NCI-H345 treated with DMSO at 0.1 percent for 48 hours (cell line): ENCODE data around the gene PLOD3.

Experiments
- DNase-seq: peaks from one replicate; lab custom pipeline; 2025; ENCODE audit not compliant: unreplicated experiment; lab: John Stamatoyannopoulos, UW

PLOD3 gene

DNA sequence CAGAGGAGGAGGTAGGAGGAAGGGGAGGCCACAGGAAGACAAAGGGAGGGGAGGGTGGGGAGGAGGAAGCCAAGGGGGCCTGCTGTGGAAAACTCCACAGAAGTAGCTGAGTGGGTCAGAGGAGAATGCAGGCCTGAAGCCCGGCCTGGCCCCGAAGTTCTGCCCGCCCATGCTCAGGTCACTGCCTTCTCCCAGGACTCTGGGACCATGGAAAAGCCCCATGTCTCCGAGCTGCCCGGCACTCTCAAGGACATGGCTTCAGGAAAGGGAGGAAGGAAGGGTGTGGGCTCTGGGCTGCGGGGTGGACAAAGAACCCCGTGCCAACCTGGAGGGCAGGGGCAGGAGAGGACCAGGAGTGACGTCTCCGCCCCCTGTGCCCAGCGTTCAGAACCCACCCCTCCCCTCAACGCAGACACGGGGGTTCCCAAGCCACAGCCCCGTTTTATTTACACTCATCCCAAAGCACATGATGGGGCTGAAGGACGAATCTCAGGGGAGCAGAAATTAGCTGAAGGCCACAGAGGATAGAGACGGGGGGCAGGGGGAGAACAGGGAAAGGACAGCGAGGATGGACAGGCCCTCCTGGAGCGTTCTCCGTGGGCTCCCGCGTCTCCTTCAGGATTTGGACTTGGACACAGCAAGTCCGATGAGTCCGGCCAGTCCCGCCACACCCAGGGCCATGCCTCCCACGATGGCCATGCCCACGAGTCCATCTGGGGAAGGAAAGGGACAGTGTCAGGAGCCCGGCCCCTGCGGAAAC is 22.0 kb upstream of the PLOD3 start:
- DNase-seq, result no peak

DNA sequence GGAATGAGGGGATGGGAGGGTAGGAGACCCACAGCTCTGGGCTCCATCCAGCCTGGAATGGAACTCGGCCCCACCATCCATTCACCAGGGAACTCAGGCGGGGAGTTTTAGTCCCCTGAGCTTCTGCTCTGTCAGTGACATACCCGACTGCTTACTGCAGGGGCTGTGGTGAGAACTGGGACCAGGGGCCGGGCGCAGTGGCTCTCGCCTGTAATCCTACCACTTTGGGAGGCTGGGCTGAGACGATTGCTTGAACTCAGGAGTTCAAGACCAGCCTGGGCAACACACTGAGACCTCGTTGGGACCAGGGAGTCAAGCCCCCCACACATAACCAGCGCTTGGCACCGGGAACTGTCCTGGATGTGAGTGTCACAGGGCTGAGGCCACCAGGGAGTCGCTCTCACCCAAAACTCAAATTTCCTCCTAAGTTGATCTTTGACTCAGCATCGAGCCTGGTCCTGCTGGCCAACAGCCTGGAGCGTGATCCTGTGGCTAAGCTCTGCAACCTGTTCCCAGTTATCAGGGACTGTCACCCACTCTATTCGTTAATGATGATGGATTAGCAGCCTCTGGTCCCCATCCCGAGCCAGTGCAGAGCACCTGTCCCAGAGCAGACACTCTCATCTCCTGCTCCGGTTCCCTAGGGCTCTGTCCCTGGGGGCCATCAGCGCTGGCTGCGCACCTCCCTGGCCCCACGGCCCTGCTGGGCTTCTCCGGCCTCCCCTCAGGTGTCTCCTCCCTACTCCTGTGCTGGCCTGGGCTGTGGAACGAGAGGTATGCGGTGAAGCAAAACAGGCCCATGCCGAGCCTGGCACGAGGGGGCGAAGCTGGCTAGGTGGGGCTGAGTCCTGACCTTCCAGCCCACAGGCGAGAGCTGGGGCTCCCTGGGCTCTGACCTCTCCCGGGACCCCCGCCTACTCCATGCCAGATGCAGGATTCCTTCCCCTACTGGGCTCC is 21.1 kb upstream of the PLOD3 start:
- DNase-seq, result no peak

DNA sequence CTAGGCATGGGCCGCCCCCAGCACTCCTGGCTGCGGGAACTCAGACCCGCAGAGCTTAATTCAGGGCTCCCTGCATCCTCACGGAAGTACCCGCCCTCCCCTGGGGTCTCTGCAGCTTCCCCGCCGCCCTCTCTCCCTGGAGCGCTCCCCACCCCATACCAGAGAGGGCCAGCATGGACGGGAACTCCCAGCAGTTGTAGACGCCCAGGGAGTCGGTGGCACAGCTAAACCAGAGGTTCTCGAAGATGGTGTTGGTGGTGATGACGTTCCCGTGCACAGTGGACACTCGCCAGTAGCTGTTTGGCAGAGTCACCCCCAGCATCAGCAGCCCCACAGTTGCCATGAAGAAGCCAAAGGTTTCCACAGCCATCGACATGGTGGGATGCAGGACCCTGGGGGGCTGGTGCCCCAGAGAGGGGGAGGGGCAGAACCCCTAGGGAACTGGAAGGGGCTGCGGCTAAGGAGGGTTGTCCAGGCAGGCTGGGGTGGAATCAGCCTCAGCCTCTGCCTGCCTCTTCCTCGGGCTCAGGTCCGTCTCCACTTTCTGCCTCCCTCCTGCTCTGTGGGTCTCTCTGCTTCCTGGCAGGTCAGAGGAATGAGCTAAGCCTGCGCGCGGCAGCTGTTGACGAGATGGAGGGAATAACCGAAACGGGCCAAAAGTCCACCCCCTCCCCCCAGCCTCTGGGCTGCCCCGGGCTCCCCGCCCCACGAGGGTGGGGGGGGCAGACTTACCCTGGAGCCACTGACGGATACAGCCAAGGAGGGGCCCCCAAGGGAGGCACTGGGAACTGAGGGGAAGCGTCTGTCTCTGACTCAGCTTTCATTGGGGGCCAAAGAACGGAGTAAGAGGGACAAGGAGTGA is 20.1 kb upstream of the PLOD3 start, which contains the start of gene CLDN15:
Gene CLDN15 (minus strand): TSS at position 597 of the 862 bp plus-strand sequence. CDS start 221 bp downstream, at position 376.
- DNase-seq, result no peak

DNA sequence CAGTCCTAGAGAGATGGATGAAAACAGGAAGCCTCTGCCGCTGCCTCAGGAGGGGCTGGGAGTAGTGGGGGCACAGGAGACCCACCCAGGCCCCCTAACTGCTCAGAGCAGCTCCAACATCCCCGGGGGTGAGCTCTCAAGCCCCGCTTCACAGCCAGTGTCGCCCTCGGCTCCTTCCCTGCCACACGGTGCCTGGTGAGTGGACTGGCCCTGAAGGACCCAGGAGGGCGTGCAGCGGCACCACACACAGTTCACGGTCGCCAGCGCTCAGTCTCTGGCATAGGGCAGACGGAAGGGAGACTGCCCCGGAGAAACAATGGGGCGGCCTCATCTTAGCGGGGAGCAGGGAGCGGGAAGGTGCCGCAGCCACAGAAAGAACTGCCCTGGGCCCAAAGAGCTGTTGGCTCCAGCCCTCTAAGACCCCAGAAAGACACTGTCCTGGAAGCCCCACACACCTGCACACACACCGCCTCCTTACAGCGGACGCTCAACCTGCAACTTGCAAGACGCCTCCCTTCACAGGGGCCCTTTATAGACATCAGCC is 19.0 kb upstream of the PLOD3 start:
- no peak for DNase-seq

DNA sequence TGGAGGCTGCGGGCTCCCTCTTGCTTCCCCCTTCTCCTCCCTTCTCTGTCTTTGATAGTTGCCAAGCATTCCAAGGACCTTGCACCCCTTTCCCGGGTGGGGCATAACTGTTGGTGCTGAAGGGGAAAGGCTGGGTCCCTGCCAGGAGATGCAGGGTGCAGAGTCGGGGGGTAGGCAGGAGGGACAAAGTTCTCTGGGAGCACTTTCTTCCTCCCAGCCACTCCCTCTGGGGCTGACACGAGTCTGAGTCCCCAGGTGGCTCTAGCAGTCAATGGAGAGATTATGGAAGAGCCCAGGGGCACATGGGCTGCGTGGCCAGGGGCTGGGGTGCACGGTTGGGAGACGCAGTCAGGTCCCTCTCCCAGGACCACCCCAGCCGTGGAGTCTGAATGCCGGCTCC is 18.1 kb upstream of the PLOD3 start:
- no peak for DNase-seq

DNA sequence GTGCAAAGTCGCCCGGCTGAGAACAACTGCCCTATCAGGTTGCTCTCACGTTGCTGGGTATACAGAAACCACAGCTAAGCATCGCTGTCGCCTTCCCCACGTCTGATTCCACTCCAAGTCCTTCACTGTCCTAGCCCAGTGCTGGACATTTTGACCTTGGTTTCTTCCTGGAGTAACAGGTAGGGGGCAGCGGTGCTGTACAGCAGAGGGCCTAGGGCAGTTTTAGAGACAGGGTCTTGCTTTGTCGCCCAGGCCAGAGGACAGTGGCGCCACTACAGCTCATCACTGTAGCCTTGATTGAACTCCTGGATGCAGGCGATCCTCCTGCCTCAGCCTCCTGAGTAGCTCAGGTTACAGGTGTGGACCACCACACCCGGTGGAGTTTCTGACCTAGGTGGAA is 17.7 kb upstream of the PLOD3 start:
- no peak for DNase-seq

DNA sequence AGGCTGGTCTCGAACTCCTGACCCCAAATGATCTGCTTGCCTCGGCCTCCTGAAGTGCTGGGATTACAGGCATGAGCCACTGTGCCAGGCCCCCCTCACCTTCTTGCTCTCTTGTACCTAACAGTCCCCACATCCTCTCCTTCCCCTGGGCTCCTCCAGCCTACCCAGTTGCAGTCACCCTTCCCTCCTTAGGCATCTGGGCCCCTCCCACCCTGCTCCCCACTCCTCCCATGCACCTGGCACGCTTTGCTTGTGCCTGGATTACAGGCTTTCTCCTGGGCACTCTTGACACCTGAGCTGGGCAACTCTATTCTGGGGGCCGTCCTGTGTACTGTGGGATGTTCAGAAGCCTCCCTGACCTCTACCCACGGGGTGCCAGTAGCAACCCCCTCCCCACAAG is 17.3 kb upstream of the PLOD3 start:
- no peak for DNase-seq

DNA sequence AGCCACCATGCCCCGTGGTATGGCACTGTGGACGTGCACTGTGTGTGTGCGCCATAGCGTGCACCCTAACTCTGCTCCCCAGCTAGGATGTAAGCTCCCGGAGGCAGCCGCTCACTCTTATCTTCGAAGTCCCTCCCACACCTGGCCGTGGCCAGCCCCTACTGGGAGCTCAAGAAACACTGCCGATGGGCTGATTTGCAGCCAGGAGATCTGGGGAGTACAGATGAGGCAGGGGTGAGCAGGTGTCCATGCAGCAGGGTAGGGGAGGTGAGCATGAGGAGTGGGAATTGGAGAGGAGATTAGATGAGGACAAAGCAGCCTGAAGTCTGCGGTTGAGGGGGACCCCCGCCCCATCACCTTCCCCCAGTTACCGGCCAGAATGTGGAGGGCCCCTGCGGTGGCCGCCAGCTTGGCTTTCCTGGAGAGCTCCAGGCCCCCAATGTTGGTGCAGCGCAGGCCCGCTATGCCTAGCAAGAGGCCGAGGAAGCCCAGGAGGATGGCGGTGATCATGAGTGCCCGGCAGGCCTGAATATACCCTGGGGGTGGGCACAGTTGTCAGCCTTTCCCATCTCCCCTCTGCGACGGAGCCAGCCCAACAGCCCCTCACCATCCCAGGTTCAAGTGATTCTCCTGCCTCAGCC is 16.6 kb upstream of the PLOD3 start:
- no peak for DNase-seq

DNA sequence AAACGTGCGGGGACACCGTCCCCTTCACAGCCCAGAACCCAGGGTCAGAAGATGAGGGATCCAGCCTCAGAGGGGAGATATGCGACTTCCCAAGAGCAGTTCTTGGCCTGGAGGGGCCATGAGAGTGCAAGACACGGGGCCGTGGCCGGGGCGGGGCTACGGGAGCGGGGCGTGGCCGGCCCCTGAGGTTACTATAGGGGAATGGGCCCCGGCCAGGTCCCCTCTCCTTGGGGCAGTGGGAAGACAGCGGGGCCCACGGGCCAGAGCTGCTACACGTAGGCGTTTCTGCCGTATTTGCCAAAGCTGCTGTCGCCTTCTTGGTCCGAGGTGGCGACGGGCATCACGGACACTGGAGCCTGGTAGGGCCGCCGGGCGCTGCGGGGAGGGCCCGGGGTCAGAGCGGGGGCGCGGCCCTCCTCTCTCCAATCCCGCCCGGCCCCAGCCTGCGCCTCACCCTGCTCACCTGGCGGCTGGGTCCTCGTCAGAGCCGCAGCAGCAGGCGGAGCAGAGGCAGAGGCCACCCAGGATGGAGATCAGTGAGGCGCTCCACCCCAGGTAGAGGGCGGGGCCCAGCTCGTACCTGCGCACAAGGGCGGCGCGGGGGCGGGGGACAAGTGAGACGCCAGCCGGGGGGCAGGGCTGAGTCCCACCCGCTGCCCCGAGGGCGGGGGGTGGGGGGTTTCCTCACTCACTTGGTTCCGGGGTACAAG is 14.9 kb upstream of the PLOD3 start:
- DNase-seq, result peak; percentile 62

DNA sequence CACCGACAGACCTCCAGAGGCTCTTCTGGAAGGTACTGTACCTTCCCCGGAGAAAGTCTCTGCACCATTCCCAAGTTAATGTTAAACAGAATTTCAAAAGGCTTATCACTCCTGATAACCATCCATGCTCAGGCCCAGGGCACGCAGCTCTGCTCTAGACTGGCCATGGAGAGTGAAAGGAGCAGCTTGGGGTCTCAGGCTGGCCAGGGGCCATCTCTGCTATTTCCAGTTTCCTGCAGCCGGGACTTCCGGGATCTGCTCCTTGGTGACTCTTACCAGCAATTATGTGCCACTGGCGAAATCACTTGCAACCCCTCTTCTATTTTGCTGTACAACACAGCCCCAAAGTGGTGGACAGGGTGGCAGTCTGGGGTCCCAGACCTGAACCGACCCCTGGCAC is 14.3 kb upstream of the PLOD3 start:
- no peak for DNase-seq

DNA sequence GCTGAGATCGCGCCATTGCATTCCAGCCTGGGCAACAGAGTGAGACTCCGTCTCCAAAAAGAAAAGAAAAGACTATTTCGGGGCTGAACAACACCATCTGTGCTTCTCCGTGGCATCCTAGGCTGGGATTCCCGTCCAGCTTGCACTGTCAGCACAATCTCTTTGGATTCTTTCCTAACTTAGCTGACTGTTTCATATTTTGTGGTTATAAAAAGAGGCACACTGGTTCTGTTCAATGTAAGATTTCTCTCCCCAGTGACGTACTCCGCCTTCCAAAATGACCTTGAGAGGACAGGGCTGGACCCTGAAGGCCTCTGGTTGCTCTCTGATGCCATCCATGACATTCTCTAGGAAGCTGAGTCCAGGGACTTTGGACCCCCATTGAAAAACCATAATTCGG is 9.3 kb upstream of the PLOD3 start:
- no peak for DNase-seq

DNA sequence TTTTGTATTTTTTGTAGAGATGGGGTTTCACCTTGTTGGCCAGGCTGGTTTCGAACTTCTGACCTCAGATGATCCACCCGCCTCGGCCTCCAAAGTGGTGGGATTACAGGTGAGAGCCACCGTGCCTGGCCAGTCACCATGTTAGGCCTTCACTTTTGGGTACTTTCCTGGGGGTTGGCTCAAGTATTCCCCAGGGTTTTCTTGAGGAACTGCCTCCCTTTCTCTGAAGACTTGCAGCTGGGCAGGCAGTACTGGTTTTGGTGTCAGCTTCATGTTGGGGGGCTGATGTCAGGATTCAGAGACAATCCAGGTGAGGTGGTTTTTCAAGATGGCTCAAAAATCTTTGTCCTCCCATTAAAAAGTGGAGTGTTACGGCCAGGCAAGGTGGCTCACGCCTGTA is 8.3 kb upstream of the PLOD3 start:
- DNase-seq, result no peak

DNA sequence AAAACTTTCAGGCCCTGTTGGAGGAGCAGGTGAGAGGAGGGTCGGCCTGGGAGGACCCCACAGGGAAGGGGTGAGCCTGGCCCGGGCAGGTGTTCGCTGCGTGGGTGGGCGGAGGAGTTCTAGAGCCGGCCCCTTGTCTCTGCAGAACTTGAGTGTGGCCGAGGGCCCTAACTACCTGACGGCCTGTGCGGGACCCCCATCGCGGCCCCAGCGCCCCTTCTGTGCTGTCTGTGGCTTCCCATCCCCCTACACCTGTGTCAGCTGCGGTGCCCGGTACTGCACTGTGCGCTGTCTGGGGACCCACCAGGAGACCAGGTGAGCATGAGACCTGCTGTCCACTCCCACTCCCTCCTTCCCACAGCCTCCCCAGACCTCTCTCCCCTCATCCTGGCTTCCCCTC is 6.1 kb upstream of the PLOD3 start:
- DNase-seq, result no peak

DNA sequence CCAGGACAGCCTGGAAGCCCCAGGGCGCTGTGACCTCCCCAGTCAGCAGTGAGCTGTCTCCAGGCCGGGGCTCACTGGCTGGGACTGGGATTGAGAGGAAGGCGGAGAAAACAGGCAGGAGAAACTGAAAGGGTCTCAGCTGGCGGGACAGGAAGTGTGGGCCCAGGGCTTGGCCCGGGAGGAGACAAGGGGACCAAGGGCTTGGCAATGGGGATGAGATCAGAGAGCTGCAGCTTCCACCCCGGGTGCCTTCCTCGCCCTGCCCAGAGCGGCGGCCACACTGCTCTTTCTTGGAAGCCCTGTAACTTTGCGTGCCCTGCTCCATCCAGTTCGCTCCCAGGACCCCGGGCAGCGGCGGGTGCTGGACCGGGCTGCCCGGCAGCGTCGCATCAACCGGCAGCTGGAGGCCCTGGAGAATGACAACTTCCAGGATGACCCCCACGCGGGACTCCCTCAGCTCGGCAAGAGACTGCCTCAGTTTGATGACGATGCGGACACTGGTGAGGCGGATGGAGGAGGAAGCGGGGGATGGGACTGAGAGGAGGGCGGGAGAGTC is 5.0 kb upstream of the PLOD3 start:
- no peak for DNase-seq

DNA sequence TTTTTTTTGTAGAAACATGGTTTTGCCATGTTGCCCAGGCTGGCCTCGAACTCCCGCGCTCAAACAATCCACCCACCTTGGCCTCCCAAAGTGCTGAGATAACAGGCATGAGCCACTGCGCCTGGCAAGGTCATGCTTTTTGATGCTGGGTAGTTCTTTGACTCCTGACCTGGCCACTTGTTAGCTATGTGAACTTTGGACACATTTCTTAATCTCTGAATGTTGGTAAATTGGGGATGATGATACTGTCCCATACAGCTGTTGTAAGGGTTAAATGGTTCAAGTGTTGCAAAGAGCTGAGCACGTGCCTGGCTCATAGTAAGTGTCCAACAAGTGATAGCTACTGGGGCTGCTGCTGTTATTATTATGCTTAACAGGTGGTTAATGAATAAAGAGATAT is 2.9 kb upstream of the PLOD3 start:
- no peak for DNase-seq

DNA sequence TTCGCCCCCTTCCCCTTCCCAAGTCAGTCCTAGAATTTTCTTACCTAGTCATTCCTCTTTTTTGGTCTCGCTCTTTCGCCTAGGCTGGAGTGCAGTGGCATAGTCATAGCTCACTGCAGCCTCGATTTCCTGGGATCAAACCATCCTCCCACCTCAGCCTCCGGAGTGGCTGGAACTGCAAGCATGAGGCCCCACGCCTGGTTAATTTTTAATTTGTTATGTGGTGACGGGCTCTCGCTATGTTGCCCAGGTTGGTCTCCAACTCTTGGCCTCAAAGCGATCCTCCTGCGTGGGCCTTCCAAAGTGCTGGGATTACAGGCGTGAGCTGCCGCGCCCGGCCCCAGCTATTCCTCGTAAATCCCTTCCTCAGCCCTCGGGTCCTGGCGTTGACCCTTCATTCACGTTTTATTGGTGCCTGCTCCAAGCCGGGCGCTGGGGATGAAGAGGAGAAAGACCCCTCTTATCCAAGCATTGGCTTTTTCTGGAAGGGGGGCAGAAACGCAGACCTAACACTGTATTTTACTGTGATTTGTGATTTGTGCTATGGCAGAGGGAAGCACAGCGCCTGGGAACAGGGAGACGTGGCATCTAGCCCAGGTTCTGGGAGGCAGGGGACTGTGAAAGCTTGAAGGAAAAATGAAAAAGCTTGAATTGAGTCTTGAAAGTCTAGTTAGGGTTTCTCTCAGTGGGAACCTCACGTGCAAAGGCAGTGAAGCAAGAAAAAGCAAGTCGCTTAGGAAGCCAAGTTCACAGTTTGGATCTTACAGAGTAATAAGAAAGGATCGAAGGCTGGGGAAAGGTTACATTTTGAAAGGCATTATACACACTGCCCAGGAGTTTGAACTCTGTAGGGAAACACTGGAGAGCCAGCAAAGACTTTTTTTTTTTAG is 1.1 kb upstream of the PLOD3 start:
- DNase-seq, result no peak

DNA sequence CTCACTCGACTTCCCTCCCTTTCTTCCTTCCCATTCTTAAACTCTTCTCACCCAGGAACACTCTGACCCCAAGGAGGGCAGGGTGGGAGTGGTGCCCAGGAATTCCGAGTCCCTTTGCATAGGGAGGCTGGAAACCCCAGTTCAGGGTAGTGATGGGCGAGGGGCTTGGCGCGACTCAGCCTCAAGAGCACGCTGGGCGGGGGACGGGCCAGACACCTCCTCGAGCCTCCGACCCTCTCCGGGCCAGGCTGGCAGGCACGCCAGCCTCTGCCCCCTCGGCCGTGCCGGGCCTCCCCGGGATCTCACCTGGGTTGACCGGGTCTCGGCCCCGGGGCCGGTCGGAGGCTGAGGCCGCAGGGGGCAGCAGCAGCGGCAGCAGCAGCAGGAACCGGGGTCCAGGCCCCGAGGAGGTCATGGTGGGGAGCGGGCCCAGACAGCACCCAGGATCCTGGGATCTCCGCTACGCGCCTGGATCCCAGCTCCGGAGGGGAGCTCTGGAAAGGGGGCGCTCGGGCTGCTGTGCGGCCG is 457 bp downstream of the PLOD3 start:
- no peak for DNase-seq
